Measurements from ENCODE around the gene GPSM1. TPM values are rescaled to one million over a fixed set of nuclear protein-coding genes. Genes with fewer than 3 reads are reported as not detected.

GPSM1 gene
- total RNA-seq, 4 donors from 2014 or later = 28.8 to 95.1 (median 38.1) TPM

- Histone ChIP-seq H3K9me3 (no peaks in the 10 kb centered on the region), H3K27me3 (peaks cover 0 to 55% of the 10 kb centered on the region in 2 donors), H3K36me3 (no peaks in the 10 kb centered on the region), H3K4me3 (no peak overlapping the region), H3K4me1 (peaks cover 0 to 7% (median 5%) of the 10 kb centered on the region in 4 donors), H3K27ac (no peak overlapping the region)
- TF ChIP-seq POLR2A (IDR thresholded peaks at IDR 0.05) = no peak
- TF ChIP-seq CTCF (IDR thresholded peaks at IDR 0.05) = no peak
- no peak for TF ChIP-seq EP300 (IDR thresholded peaks at IDR 0.05)
- no peak for DNase-seq (ENCODE audit: low spot score in 2 of 2)
- 58 to 59% methylated on average over 18 to 20 of the region's 21 CpGs for WGBS, 2 donors
Observed at GRCh38 chr9:136287960-136288753, 39.2 kb upstream of the GPSM1 start.

GRCh38 chr9:136289651-136290507 is 37.5 kb upstream of the GPSM1 start:
- no peaks in the 10 kb centered on the region for H3K9me3 ChIP-seq
- H3K36me3 ChIP-seq = no peaks in the 10 kb centered on the region
- peaks cover 0 to 40% of the 10 kb centered on the region in 2 donors for H3K27me3 ChIP-seq
- H3K27ac ChIP-seq = no peak overlapping the region
- DNase-seq (ENCODE audit: low spot score in 2 of 2) = no peak
- no peak overlapping the region for H3K4me3 ChIP-seq
- TF ChIP-seq POLR2A (IDR thresholded peaks at IDR 0.05) (no peak), CTCF (IDR thresholded peaks at IDR 0.05) (no peak), EP300 (IDR thresholded peaks at IDR 0.05) (no peak)
- no peaks in the 10 kb centered on the region for H3K4me1 ChIP-seq
- WGBS, 2 donors = 82 to 86% methylated on average over 18 to 25 of the region's 30 CpGs

- no peaks in the 10 kb centered on the region for H3K36me3 ChIP-seq
- 90% methylated on average over 13 of the region's 31 CpGs; no CpG with 5 or more reads in 1 of the 2 donors for WGBS, 2 donors
- no peak for TF ChIP-seq CTCF (IDR thresholded peaks at IDR 0.05)
- no peak for TF ChIP-seq POLR2A (IDR thresholded peaks at IDR 0.05)
- TF ChIP-seq EP300 (IDR thresholded peaks at IDR 0.05) = no peak
- H3K27ac ChIP-seq = no peak overlapping the region
- no peaks in the 10 kb centered on the region for H3K9me3 ChIP-seq
- peaks cover 0 to 39% of the 10 kb centered on the region in 2 donors for H3K27me3 ChIP-seq
- H3K4me3 ChIP-seq = no peak overlapping the region
- no peaks in the 10 kb centered on the region for H3K4me1 ChIP-seq
- no peak for DNase-seq (ENCODE audit: low spot score in 2 of 2)
Observed at GRCh38 chr9:136290508-136291000, 36.8 kb upstream of the GPSM1 start.

GRCh38 chr9:136291306-136292025 is 35.9 kb upstream of the GPSM1 start:
- Histone ChIP-seq H3K27me3 (peaks cover 0 to 40% of the 10 kb centered on the region in 2 donors), H3K9me3 (no peaks in the 10 kb centered on the region), H3K36me3 (no peaks in the 10 kb centered on the region), H3K4me3 (no peak overlapping the region), H3K27ac (no peak overlapping the region), H3K4me1 (no peaks in the 10 kb centered on the region)
- TF ChIP-seq EP300 (IDR thresholded peaks at IDR 0.05) = no peak
- no peak for TF ChIP-seq CTCF (IDR thresholded peaks at IDR 0.05)
- no peak for TF ChIP-seq POLR2A (IDR thresholded peaks at IDR 0.05)
- WGBS, 2 donors = 69 to 80% methylated on average over 17 to 18 of the region's 22 CpGs
- DNase-seq (ENCODE audit: low spot score in 2 of 2) = no peak

Measured in tibial nerve (tissue), 4 donors.